ENCODE data around the gene APOL1. TPM values are rescaled to one million over a fixed set of nuclear protein-coding genes. Genes with fewer than 3 reads are reported as not detected.
"Not testable (repeated sequence)": the region's sequence is repeated elsewhere in the genome, so short reads cannot be mapped to it uniquely, and the experiment has no call there.

The APOL1 gene
- total RNA-seq, 2 experiments from 2014 or later, result 6.4 to 7.3 TPM

DNA sequence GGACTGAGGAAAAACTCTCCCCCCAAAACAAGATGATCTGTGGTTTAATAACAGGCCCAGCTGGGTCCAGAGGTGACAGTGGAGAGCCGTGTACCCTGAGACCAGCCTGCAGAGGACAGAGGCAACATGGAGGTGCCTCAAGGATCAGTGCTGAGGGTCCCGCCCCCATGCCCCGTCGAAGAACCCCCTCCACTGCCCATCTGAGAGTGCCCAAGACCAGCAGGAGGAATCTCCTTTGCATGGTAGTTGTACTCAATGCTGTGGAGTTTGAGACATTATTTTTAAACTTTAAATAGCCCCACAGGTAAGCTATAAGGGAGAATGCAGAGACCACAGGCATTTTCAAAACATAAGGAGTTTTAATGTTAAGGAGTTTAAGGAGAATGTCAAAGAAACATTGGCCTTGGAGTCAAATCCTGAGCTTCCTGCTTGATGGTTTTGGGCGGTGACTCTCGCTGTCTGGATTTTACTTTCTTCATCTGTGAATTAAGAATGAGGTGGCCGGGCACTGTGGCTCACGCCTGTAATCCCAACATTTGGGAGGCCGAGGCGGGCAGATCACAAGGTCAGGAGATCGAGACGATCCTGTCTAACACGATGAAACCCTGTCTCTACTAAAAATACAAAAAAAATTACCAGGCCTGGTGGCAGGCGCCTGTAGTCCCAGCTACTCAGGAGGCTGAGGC lies 6.8 kb downstream of the APOL1 start:
- H3K27ac ChIP-seq (ENCODE audit: low read depth in 1 of 2, low read length in 2 of 2), result peak overlapping the region in 1 of 2 donors; percentile 14
- peaks cover 79% of the 10 kb centered on the region for H3K36me3 Mint-ChIP-seq (ENCODE audit: low read depth)
- intact Hi-C loops (cut with DNase I, micrococcal nuclease), result no loop called here
- no peak for ATAC-seq (ENCODE audit: poor library complexity)
- H3K4me1 ChIP-seq (ENCODE audit: insufficient read depth, low read length), result peaks cover 37% of the 10 kb centered on the region
- H3K27me3 ChIP-seq (ENCODE audit: control insufficient read depth in 1 of 2, insufficient read depth in 2 of 2, low read length in 2 of 2), result no peaks in the 10 kb centered on the region
- no peaks in the 10 kb centered on the region for H3K9me3 ChIP-seq (ENCODE audit: control insufficient read depth in 1 of 2, insufficient read depth in 1 of 2, low read length in 2 of 2)
- H3K9me3 Mint-ChIP-seq, result no peaks in the 10 kb centered on the region
- peaks cover 59% of the 10 kb centered on the region for H3K36me3 ChIP-seq (ENCODE audit: insufficient read depth, low read length)
- no peaks in the 10 kb centered on the region for H3K27me3 Mint-ChIP-seq
- no peak overlapping the region for H3K4me3 ChIP-seq (ENCODE audit: low read length)
- H3K27ac Mint-ChIP-seq, result peak overlapping the region; percentile 77
- no peak overlapping the region for H3K4me3 Mint-ChIP-seq
- CTCF ChIA-PET, result no interaction called here
- no peak for TF ChIP-seq CTCF (IDR thresholded peaks at IDR 0.05)
- H3K4me1 Mint-ChIP-seq (ENCODE audit: low read depth), result peaks cover 35% of the 10 kb centered on the region
- no peak for DNase-seq
- POLR2A ChIA-PET, result no interaction called here

GRCh38 chr22:36261675-36262074 lies 8.7 kb downstream of the APOL1 start:
- H3K27ac Mint-ChIP-seq; H3K27me3 ChIP-seq (ENCODE audit: control insufficient read depth in 1 of 2, insufficient read depth in 2 of 2, low read length in 2 of 2); H3K27me3 Mint-ChIP-seq; ATAC-seq (ENCODE audit: poor library complexity); H3K9me3 Mint-ChIP-seq; H3K4me3 ChIP-seq (ENCODE audit: low read length); DNase-seq; H3K27ac ChIP-seq (ENCODE audit: low read depth in 1 of 2, low read length in 2 of 2); intact Hi-C loops (cut with DNase I, micrococcal nuclease); H3K9me3 ChIP-seq (ENCODE audit: control insufficient read depth in 1 of 2, insufficient read depth in 1 of 2, low read length in 2 of 2); H3K4me3 Mint-ChIP-seq: not testable (repeated sequence)
- Mint-ChIP-seq H3K36me3 (ENCODE audit: low read depth) (peaks cover 87% of the 10 kb centered on the region), H3K4me1 (ENCODE audit: low read depth) (peaks cover 24% of the 10 kb centered on the region)
- ChIA-PET CTCF (interaction anchor here (1.5 kb wide), 2 partner anchors 16 to 67 kb away, joined by 3 to 4 read pairs; no protein-coding TSS in a partner anchor), POLR2A (interaction anchor here (0.8 kb wide), 1 partner anchor 22 kb away, joined by 3 read pairs; no protein-coding TSS in a partner anchor)
- peaks cover 68% of the 10 kb centered on the region for H3K36me3 ChIP-seq (ENCODE audit: insufficient read depth, low read length)
- peaks cover 28% of the 10 kb centered on the region for H3K4me1 ChIP-seq (ENCODE audit: insufficient read depth, low read length)

- H3K27me3 Mint-ChIP-seq; H3K9me3 Mint-ChIP-seq; H3K27me3 ChIP-seq (ENCODE audit: control insufficient read depth in 1 of 2, insufficient read depth in 2 of 2, low read length in 2 of 2); POLR2A ChIA-PET; DNase-seq; ATAC-seq (ENCODE audit: poor library complexity); H3K4me3 Mint-ChIP-seq; H3K27ac ChIP-seq (ENCODE audit: low read depth in 1 of 2, low read length in 2 of 2); H3K9me3 ChIP-seq (ENCODE audit: control insufficient read depth in 1 of 2, insufficient read depth in 1 of 2, low read length in 2 of 2); H3K4me3 ChIP-seq (ENCODE audit: low read length); H3K27ac Mint-ChIP-seq; intact Hi-C loops (cut with DNase I, micrococcal nuclease): not testable (repeated sequence)
- H3K36me3 ChIP-seq (ENCODE audit: insufficient read depth, low read length), result peaks cover 71% of the 10 kb centered on the region
- CTCF ChIA-PET, result interaction anchor here (1.5 kb wide), 1 partner anchor 67 kb away, joined by 3 read pairs; no protein-coding TSS in a partner anchor
- H3K4me1 ChIP-seq (ENCODE audit: insufficient read depth, low read length), result peaks cover 28% of the 10 kb centered on the region
- H3K36me3 Mint-ChIP-seq (ENCODE audit: low read depth), result peaks cover 85% of the 10 kb centered on the region
- peaks cover 20% of the 10 kb centered on the region for H3K4me1 Mint-ChIP-seq (ENCODE audit: low read depth)
These were observed 9.4 kb downstream of the APOL1 start for GRCh38 chr22:36262307-36262706.

GRCh38 chr22:36263216-36263673 lies 10.3 kb downstream of the APOL1 start:
- peaks cover 79% of the 10 kb centered on the region for H3K36me3 Mint-ChIP-seq (ENCODE audit: low read depth)
- ATAC-seq (ENCODE audit: poor library complexity); POLR2A ChIA-PET; H3K27ac ChIP-seq (ENCODE audit: low read depth in 1 of 2, low read length in 2 of 2); H3K4me3 Mint-ChIP-seq; DNase-seq; intact Hi-C loops (cut with DNase I, micrococcal nuclease); H3K4me3 ChIP-seq (ENCODE audit: low read length); H3K27me3 Mint-ChIP-seq; H3K9me3 Mint-ChIP-seq; H3K9me3 ChIP-seq (ENCODE audit: control insufficient read depth in 1 of 2, insufficient read depth in 1 of 2, low read length in 2 of 2); H3K27ac Mint-ChIP-seq; CTCF ChIA-PET; H3K27me3 ChIP-seq (ENCODE audit: control insufficient read depth in 1 of 2, insufficient read depth in 2 of 2, low read length in 2 of 2): not testable (repeated sequence)
- Histone ChIP-seq H3K4me1 (ENCODE audit: insufficient read depth, low read length) (peaks cover 18% of the 10 kb centered on the region), H3K36me3 (ENCODE audit: insufficient read depth, low read length) (peaks cover 67% of the 10 kb centered on the region)
- H3K4me1 Mint-ChIP-seq (ENCODE audit: low read depth), result peaks cover 13% of the 10 kb centered on the region

DNA sequence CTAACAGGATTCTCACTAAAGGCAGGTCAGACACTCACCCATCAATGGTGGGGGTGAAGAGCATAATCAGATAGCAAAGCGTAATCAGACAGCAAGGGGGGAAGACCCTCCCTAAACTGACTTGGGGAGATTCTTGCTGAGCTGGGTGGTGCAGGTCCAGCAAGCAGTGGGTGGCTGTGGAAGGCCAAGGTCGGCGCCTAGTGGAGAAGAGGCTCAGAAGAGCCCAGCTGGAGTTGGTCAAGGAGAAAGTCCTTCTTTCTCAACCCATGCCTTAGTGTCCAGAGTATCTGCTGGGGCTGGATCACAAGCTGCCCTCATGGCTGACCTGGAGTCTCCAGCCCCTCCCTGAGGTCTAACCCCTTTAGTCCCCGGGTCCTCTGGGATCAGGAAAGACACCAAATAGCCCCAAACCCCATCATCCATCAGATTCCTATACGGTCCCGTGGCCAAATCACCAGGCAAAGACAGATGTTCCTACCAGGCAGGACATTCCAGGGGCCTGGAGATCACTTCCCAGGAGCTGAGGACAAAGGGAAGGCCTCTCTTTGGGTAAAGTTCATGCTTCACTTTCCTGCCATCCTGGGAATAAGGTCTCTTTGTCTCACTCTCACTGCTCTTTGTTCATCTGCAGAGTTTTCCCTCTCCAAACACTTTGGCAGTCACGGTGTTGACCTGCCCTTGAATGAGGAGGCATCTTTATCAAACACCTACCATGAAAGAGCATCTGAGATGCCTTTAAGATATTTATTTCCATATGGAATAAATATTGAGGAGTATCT lies 11.1 kb downstream of the APOL1 start:
- peaks cover 72% of the 10 kb centered on the region for H3K36me3 Mint-ChIP-seq (ENCODE audit: low read depth)
- H3K4me1 Mint-ChIP-seq (ENCODE audit: low read depth); intact Hi-C loops (cut with DNase I, micrococcal nuclease); H3K9me3 ChIP-seq (ENCODE audit: control insufficient read depth in 1 of 2, insufficient read depth in 1 of 2, low read length in 2 of 2); H3K4me3 Mint-ChIP-seq; H3K27ac ChIP-seq (ENCODE audit: low read depth in 1 of 2, low read length in 2 of 2); H3K9me3 Mint-ChIP-seq; H3K27me3 Mint-ChIP-seq; H3K4me3 ChIP-seq (ENCODE audit: low read length); H3K4me1 ChIP-seq (ENCODE audit: insufficient read depth, low read length); ATAC-seq (ENCODE audit: poor library complexity); DNase-seq; H3K27me3 ChIP-seq (ENCODE audit: control insufficient read depth in 1 of 2, insufficient read depth in 2 of 2, low read length in 2 of 2); H3K27ac Mint-ChIP-seq: not testable (repeated sequence)
- CTCF ChIA-PET, result interaction anchor here (1.2 kb wide), 1 partner anchor 14 kb away, joined by 5 read pairs; no protein-coding TSS in a partner anchor
- POLR2A ChIA-PET, result interaction anchor here (0.6 kb wide), 1 partner anchor 23 kb away, joined by 3 read pairs; no protein-coding TSS in a partner anchor
- peaks cover 62% of the 10 kb centered on the region for H3K36me3 ChIP-seq (ENCODE audit: insufficient read depth, low read length)
